ENCODE measurements around the gene GRIK4. TPM values are rescaled to one million over a fixed set of nuclear protein-coding genes. Genes with fewer than 3 reads are reported as not detected.

Gene GRIK4
- total and polyA plus RNA-seq, 2 donors (not counting 3 experiments of a cell fraction or from before 2014, with no cell fraction given), result 0.81 to 1.6 TPM

DNA sequence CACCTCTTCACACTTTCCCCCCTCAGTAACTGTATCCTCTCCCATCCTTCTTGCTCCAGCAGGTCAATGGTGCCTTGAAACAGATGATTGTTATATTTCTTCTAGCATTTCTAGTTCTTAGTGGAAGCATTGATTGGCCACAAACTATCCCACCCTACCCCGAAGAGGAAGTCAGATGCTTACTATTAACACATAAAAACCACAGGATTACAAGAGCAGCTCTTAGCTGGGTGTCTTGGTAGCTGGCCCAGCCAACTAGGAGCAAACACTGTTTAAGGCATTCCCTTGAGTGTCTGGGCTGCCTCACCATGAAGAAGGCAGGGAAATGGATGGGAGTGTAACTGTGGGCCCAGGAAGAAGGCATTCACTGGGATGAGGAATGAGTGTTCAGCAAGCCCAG, 176.6 kb downstream of the GRIK4 start:
- Histone ChIP-seq H3K79me2 (ENCODE audit: control insufficient read depth, insufficient read depth, low read length) (no peaks in the 10 kb centered on the region), H4K20me1 (replicated peaks; ENCODE audit: control insufficient read depth, extremely low read depth, insufficient read depth, low read length) (no peaks in the 10 kb centered on the region), H3K27ac (ENCODE audit: insufficient read depth, low read depth, low read length) (no peak overlapping the region), H3K4me1 (ENCODE audit: control insufficient read depth, extremely low read depth, insufficient read depth, low read length) (no peaks in the 10 kb centered on the region), H3K36me3 (ENCODE audit: control insufficient read depth in 2 of 2, extremely low read depth in 1 of 2, insufficient read depth in 2 of 2, low read length in 2 of 2) (no peaks in the 10 kb centered on the region), H3K27me3 (ENCODE audit: control insufficient read depth in 2 of 2, insufficient read depth in 2 of 2, low read length in 2 of 2) (peaks cover 2 to 10% of the 10 kb centered on the region in 2 experiments), H3K9me1 (replicated peaks; ENCODE audit: control insufficient read depth, extremely low read depth, insufficient read depth, low read length) (no peaks in the 10 kb centered on the region), H2AFZ (ENCODE audit: low read depth, low read length) (no peak overlapping the region), H3K4me3 (replicated peaks in 1 of 3; ENCODE audit: insufficient read depth in 1 of 3, low read depth in 1 of 3, low read length in 3 of 3) (no peak overlapping the region), H3K9ac (replicated peaks; ENCODE audit: extremely low read depth, insufficient read depth, low read length) (no peak overlapping the region), H3K4me2 (ENCODE audit: insufficient read depth, low read length) (no peak overlapping the region), H3K9me3 (replicated peaks; ENCODE audit: control insufficient read depth, insufficient read depth, low read length) (no peaks in the 10 kb centered on the region)
- TF ChIP-seq MYC (IDR thresholded peaks at IDR 0.05; ENCODE audit: low read depth, low read length) (no peak), FOS (IDR thresholded peaks at IDR 0.05; ENCODE audit: borderline replicate concordance, insufficient read depth, low read length) (no peak), POLR2A (IDR thresholded peaks at IDR 0.05; ENCODE audit: low read depth, low read length) (no peak), JUN (IDR thresholded peaks at IDR 0.05; ENCODE audit: borderline replicate concordance, insufficient read depth, insufficient read length, low read depth) (no peak), EZH2 (IDR thresholded peaks at IDR 0.05; ENCODE audit: borderline replicate concordance, low read depth, low read length, severe bottlenecking) (no peak), GATA2 (IDR thresholded peaks at IDR 0.05; ENCODE audit: insufficient read depth, insufficient read length, low read depth, low read length) (no peak), POLR2AphosphoS5 (IDR thresholded peaks at IDR 0.05; ENCODE audit: insufficient read depth, low read depth, low read length) (no peak)
- TF ChIP-seq, protein P1, sequence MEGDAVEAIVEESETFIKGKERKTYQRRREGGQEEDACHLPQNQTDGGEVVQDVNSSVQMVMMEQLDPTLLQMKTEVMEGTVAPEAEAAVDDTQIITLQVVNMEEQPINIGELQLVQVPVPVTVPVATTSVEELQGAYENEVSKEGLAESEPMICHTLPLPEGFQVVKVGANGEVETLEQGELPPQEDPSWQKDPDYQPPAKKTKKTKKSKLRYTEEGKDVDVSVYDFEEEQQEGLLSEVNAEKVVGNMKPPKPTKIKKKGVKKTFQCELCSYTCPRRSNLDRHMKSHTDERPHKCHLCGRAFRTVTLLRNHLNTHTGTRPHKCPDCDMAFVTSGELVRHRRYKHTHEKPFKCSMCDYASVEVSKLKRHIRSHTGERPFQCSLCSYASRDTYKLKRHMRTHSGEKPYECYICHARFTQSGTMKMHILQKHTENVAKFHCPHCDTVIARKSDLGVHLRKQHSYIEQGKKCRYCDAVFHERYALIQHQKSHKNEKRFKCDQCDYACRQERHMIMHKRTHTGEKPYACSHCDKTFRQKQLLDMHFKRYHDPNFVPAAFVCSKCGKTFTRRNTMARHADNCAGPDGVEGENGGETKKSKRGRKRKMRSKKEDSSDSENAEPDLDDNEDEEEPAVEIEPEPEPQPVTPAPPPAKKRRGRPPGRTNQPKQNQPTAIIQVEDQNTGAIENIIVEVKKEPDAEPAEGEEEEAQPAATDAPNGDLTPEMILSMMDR (IDR thresholded peaks at IDR 0.05; ENCODE audit: extremely low read depth in 1 of 2, insufficient read depth in 1 of 2, low read depth in 1 of 2, low read length in 2 of 2), result no peak
- TF ChIP-seq, protein P2, sequence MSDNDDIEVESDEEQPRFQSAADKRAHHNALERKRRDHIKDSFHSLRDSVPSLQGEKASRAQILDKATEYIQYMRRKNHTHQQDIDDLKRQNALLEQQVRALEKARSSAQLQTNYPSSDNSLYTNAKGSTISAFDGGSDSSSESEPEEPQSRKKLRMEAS (IDR thresholded peaks at IDR 0.05; ENCODE audit: insufficient read depth, insufficient read length), result no peak
- CTCF ChIA-PET, result interaction anchor here (8.3 kb wide), 1 partner anchor 177 kb away, joined by 289 read pairs; the partner anchor contains the start of gene GRIK4
- POLR2A ChIA-PET, result no interaction called here
- dilution Hi-C loops (cut with MboI; ENCODE audit: extremely low pct_ligation_motif_present, low sequenced_read_pairs), result no loop called here
- no peak for FAIRE-seq
- DNase-seq (ENCODE audit: low read depth, low spot score), result no peak
- BruUV-seq (replicated peaks), result no TSS peak
- intact Hi-C loops (cut with micrococcal nuclease), result loop anchor here (10.0 kb wide), 2 partner anchors 353 to 427 kb away; partner anchors contain the start of gene ARHGEF12
